Neural progenitor cell (in vitro differentiated cells): ENCODE data around the gene NXPH2. TPM values are rescaled to one million over a fixed set of nuclear protein-coding genes. Genes with fewer than 3 reads are reported as not detected.

Experiments used
- DNase-seq: peaks from one replicate; pipeline ENCODE4 v3.0.0-alpha.2; 2016; ENCODE audit warnings: low spot score
- H2AFZ ChIP-seq: fragments of 200-600 bp; sonication (generic); replicated peaks from 2 replicates; pipeline ENCODE4 v1.6.1; 2016; ENCODE audit warnings: antibody characterized with exemption
- H3F3A ChIP-seq: fragments of 200-600 bp; sonication (generic); 2 replicates; pipeline ENCODE4 v1.6.1; 2016; ENCODE audit warnings: antibody characterized with exemption, low read depth
- H3K27ac ChIP-seq: fragments of 200-600 bp; sonication (generic); 2 replicates; pipeline ENCODE4 v1.5.1; 2016; ENCODE audit warnings: mild to moderate bottlenecking
- H3K27me3 ChIP-seq: fragments of 200-600 bp; sonication (generic); 2 replicates; pipeline ENCODE4 v1.6.1; 2016; ENCODE audit warnings: mild to moderate bottlenecking, moderate library complexity
- H3K36me3 ChIP-seq: fragments of 200-600 bp; sonication (generic); 2 replicates; pipeline ENCODE4 v1.5.1; 2016
- H3K4me1 ChIP-seq: fragments of 200-600 bp; sonication (generic); 2 replicates; pipeline ENCODE4 v1.6.1; 2016; ENCODE audit warnings: mixed run types
- H3K4me2 ChIP-seq: fragments of 200-600 bp; sonication (generic); 2 replicates; pipeline ENCODE4 v1.6.1; 2016
- H3K4me3 ChIP-seq: fragments of 200-600 bp; sonication (generic); 2 replicates; pipeline ENCODE4 v1.5.1; 2016
- H3K79me2 ChIP-seq: fragments of 200-600 bp; sonication (generic); 2 replicates; pipeline ENCODE4 v1.6.1; 2016; ENCODE audit warnings: low read depth
- H3K9ac ChIP-seq: fragments of 200-600 bp; sonication (generic); 2 replicates; pipeline ENCODE4 v1.6.1; 2016
- H3K9me3 ChIP-seq: fragments of 200-600 bp; sonication (generic); 2 replicates; pipeline ENCODE4 v1.5.1; 2016; ENCODE audit warnings: low read depth
- H4K20me1 ChIP-seq: fragments of 200-600 bp; sonication (generic); 2 replicates; pipeline ENCODE4 v1.6.1; 2016; ENCODE audit warnings: low read depth
- H3K27ac Mint-ChIP-seq: 3 replicates; pipeline ENCODE4 v1.8.0; 2021; ENCODE audit warnings: mixed read lengths
- H3K27me3 Mint-ChIP-seq: 2 replicates; pipeline ENCODE4 v1.8.0; 2022; ENCODE audit warnings: low read depth, mild to moderate bottlenecking, inconsistent platforms, moderate library complexity, mixed read lengths; ENCODE audit not compliant: insufficient read depth
- H3K36me3 Mint-ChIP-seq: 3 replicates; pipeline ENCODE4 v1.8.0; 2021; ENCODE audit warnings: mixed read lengths
- H3K4me1 Mint-ChIP-seq: 3 replicates; pipeline ENCODE4 v1.8.0; 2021; ENCODE audit warnings: mixed read lengths
- H3K4me3 Mint-ChIP-seq: 3 replicates; pipeline ENCODE4 v1.8.0; 2021; ENCODE audit warnings: mild to moderate bottlenecking, moderate library complexity, mixed read lengths
- H3K9me3 Mint-ChIP-seq: 3 replicates; pipeline ENCODE4 v1.8.0; 2020; ENCODE audit warnings: mixed read lengths
- EZH2 ChIP-seq: fragments of 200-600 bp; sonication (generic); IDR thresholded peaks from 2 replicates; pipeline ENCODE4 v1.6.1; 2017; ENCODE audit warnings: antibody characterized with exemption, mild to moderate bottlenecking, moderate library complexity
- EZH2phosphoT487 ChIP-seq: fragments of 200-600 bp; sonication (generic); IDR thresholded peaks from 2 replicates; pipeline ENCODE4 v1.6.1; 2017; ENCODE audit warnings: antibody characterized with exemption
- total RNA-seq: library from RNA; depleted of rRNA; stranded (reverse); fragments of >200 nt; gene quantifications from 2 replicates; pipeline ENCODE4 v1.2.3, GENCODE V29; 2015; ENCODE audit warnings: low replicate concordance
- TF ChIP-seq, protein P1 (sequence below): fragments of 200-600 bp; sonication (generic); IDR thresholded peaks from 2 replicates; pipeline ENCODE4 v1.5.1; 2017; ENCODE audit warnings: antibody characterized with exemption, mild to moderate bottlenecking

The NXPH2 gene
- total RNA-seq, 1 donor from 2014 or later: 4.3 TPM

DNA sequence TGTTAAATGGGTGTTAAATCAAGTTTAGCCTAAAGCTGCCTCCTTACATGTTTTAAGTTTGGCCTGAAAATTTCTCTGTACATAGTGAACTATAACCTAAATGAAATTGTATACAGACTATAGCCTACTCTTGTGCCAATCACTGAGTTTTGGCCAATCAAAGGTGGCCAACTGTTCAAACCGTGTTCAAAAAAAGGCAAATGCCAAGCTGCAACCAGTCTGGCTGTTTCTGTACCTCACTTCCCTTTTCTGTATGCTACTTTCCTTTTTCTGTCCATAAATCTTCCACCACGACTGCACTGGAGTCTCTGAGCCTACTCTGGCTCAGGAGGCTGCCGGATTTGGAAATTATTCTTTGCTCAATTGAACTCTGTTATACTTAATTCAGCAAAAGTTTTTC, 157.6 kb downstream of the NXPH2 start:
- Histone ChIP-seq H3K36me3 (no peaks in the 10 kb centered on the region), H3K4me2 (no peak overlapping the region), H3K4me1 (no peaks in the 10 kb centered on the region), H3K79me2 (no peaks in the 10 kb centered on the region), H3K27me3 (no peaks in the 10 kb centered on the region), H2AFZ (no peak overlapping the region), H4K20me1 (no peaks in the 10 kb centered on the region), H3F3A (no peaks in the 10 kb centered on the region), H3K27ac (no peak overlapping the region), H3K9me3 (no peaks in the 10 kb centered on the region), H3K4me3 (no peak overlapping the region), H3K9ac (no peak overlapping the region)
- TF ChIP-seq, protein P1, sequence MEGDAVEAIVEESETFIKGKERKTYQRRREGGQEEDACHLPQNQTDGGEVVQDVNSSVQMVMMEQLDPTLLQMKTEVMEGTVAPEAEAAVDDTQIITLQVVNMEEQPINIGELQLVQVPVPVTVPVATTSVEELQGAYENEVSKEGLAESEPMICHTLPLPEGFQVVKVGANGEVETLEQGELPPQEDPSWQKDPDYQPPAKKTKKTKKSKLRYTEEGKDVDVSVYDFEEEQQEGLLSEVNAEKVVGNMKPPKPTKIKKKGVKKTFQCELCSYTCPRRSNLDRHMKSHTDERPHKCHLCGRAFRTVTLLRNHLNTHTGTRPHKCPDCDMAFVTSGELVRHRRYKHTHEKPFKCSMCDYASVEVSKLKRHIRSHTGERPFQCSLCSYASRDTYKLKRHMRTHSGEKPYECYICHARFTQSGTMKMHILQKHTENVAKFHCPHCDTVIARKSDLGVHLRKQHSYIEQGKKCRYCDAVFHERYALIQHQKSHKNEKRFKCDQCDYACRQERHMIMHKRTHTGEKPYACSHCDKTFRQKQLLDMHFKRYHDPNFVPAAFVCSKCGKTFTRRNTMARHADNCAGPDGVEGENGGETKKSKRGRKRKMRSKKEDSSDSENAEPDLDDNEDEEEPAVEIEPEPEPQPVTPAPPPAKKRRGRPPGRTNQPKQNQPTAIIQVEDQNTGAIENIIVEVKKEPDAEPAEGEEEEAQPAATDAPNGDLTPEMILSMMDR: no peak
- TF ChIP-seq EZH2phosphoT487 (no peak), EZH2 (no peak)
- DNase-seq: no peak
- Mint-ChIP-seq H3K27ac (no peak overlapping the region), H3K9me3 (no peaks in the 10 kb centered on the region), H3K4me1 (peaks cover 12% of the 10 kb centered on the region), H3K27me3 (no peaks in the 10 kb centered on the region), H3K4me3 (no peak overlapping the region), H3K36me3 (no peaks in the 10 kb centered on the region)

DNA sequence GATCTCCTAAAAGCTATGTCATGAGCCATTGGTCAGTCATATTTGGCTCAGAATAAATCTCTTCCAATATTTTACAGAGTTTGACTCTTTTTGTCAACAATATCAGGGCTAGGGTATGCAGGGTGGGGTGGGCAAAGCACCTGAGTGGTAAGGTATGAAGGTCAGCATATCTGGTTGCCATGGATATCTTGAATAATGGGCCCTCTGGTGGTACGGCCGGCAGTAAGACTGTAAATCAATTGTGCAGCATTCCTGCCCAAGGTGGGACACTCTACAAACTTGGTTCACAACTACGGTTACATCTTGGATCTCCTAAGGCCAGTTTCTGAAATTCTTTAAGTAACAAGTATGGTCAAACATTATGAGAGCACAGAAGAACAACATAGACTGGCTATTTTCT, 159.1 kb downstream of the NXPH2 start:
- no peak overlapping the region for H3K4me3 ChIP-seq
- H3K79me2 ChIP-seq: no peaks in the 10 kb centered on the region
- no peaks in the 10 kb centered on the region for H3K27me3 Mint-ChIP-seq
- H4K20me1 ChIP-seq: no peaks in the 10 kb centered on the region
- no peak overlapping the region for H3K4me2 ChIP-seq
- no peaks in the 10 kb centered on the region for H3K27me3 ChIP-seq
- no peak overlapping the region for H3K27ac Mint-ChIP-seq
- no peaks in the 10 kb centered on the region for H3K9me3 Mint-ChIP-seq
- no peak overlapping the region for H2AFZ ChIP-seq
- DNase-seq: no peak
- no peak for TF ChIP-seq EZH2
- TF ChIP-seq, protein P1: no peak
- H3K4me3 Mint-ChIP-seq: no peak overlapping the region
- H3K4me1 ChIP-seq: no peaks in the 10 kb centered on the region
- H3K9ac ChIP-seq: no peak overlapping the region
- peaks cover 11% of the 10 kb centered on the region for H3K4me1 Mint-ChIP-seq
- no peaks in the 10 kb centered on the region for H3K36me3 Mint-ChIP-seq
- H3K27ac ChIP-seq: no peak overlapping the region
- H3K9me3 ChIP-seq: no peaks in the 10 kb centered on the region
- no peaks in the 10 kb centered on the region for H3F3A ChIP-seq
- H3K36me3 ChIP-seq: no peaks in the 10 kb centered on the region

DNA sequence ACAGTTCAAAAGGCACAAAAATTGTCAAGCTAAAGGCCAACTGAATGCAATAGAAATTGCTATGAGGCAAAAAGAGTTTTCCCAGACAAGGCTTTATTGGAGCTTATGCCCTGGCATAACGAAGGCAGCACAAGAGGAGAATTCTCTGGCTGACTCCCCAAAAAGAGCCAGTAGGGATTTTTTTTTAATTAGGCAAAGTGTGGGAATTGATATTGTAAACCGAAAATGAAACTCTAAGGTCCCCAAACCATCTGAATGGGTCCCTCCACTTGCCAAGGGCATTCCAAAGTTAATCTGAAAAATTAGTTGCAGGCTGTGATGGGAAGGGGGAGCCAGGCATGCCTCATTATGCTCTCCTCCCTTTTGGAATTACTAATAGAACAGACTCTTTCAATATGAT, 159.8 kb downstream of the NXPH2 start:
- Histone ChIP-seq H3K4me2 (no peak overlapping the region), H3K4me1 (no peaks in the 10 kb centered on the region), H3F3A (no peaks in the 10 kb centered on the region), H3K79me2 (no peaks in the 10 kb centered on the region), H3K36me3 (no peaks in the 10 kb centered on the region), H3K27ac (no peak overlapping the region), H3K4me3 (no peak overlapping the region), H3K27me3 (no peaks in the 10 kb centered on the region), H3K9me3 (no peaks in the 10 kb centered on the region), H3K9ac (no peak overlapping the region), H4K20me1 (no peaks in the 10 kb centered on the region), H2AFZ (no peak overlapping the region)
- no peak for DNase-seq
- H3K4me3 Mint-ChIP-seq: no peak overlapping the region
- no peaks in the 10 kb centered on the region for H3K36me3 Mint-ChIP-seq
- peaks cover 8% of the 10 kb centered on the region for H3K4me1 Mint-ChIP-seq
- H3K27me3 Mint-ChIP-seq: no peaks in the 10 kb centered on the region
- TF ChIP-seq EZH2 (no peak), EZH2phosphoT487 (no peak)
- TF ChIP-seq, protein P1: no peak
- H3K9me3 Mint-ChIP-seq: no peaks in the 10 kb centered on the region
- H3K27ac Mint-ChIP-seq: no peak overlapping the region
